CD4-positive, alpha-beta T cell treated with Interleukin-1 beta for 1 hour (primary cell): ENCODE data around the gene SLIT2.

ENCODE experiments used
- DNase-seq, 2 donors: peaks; one replicate each; pipeline ENCODE4 v3.0.0-alpha.2; 2020 to 2022

SLIT2 gene

DNA sequence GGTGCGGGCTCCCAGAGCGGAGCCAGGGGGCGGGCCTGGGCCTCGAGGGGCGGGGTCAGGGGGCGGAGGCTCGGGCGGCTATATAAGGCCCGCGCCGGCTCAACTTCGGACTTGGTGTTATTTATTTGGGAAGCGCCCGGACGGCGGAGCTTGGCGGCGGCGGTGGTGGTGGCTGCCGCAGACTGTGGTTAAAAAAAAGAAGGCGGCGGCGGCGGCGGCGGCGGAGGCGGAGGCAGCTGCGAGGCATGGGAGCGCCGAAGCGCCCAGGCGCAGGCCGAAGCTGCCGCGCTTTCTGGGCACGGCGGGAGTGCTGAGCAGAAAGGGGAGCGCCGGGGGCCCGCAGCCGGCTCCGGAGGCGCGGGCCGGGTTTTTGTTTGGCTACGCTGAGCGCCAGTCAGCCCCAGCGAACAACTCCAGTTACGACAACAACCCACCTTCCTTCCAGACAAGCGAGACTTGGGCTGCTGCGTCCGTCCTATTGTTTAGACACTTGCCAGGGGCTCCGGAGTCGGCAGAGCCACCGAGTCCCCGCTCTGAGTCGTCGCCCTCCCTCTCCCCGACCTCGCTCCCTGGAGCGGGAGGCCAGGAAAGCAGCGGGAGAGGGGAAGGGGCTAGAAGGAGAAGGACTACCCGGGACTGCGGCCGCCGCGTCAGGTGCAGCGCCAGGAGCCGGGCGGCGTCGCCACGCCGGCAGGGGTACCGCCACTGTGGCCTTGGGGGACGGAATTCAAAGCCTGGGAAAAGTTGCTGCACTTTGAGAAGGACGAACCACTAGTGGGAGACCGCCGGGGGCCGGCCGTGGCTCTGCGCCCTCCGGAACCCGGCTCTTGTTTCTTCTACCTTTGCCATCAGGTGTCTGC is at the start of gene SLIT2:
TSS of gene SLIT2 (plus strand) at position 110 of the 860 bp plus-strand sequence. CDS start 1,911 bp downstream, outside the sequence.
- DNase-seq = no peak

DNA sequence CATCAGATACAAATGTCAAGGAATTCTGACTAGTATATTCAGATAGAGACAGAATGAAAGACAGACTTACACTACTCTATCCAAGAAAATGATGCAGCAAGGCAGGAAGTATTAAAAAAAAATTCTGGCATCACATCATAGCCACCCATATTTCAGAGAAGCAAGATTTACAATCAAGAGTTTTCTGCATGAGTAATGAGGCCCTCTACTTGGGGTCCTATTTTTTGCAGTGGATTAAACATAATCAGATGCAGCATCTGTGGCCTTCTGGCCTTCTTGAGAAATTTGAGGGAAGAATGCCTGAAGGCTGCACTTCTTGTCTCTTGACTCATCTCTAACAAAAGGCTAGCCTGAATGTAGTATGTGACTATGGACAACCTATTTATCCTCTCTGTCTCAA is 48.2 kb upstream of the SLIT2 start:
- DNase-seq = no peak

DNA sequence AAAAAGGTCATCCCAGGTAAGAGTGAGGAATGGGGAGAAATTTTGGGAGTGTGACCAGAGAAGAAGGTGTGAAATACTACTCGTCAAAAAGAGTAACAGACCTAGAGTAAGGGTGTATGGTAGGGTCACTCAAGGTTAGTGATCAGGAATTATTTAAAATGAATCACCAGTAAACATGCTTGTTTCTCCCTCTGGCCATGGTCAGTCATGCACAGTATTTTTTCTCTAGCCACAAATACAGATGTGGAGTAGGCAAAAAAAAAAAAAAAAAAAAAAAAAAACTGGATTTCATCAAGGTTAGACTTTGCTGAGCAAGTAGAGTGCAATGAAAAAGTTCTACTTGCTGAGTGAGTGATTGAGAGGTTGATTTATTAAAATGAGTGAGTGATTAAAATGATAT is 34.2 kb upstream of the SLIT2 start:
- no peak for DNase-seq

DNA sequence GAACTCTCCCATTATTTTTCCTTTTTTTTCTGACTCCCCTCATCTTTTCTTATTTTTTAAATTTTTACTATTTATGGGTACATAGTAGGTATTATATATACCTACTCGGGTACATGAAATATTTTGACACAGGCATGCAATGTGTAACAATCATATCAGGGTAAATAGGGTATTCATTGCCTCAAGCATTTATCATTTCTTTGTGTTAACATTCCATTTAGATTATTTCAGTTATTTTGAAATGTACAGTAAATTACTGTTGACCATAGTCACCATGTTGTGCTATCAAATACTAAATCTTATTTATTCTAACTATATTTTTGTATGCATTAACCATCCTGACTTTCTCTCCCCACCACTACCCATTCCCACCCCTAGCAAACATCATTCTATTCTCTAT is 33.8 kb upstream of the SLIT2 start:
- DNase-seq = no peak

- DNase-seq = no peak
Observed at GRCh38 chr4:20219521-20219920, 32.2 kb upstream of the SLIT2 start.

GRCh38 chr4:20237894-20238537 is 13.7 kb upstream of the SLIT2 start:
- no peak for DNase-seq

GRCh38 chr4:20248155-20248558 is 3.5 kb upstream of the SLIT2 start:
- no peak for DNase-seq

- no peak for DNase-seq
Observed at GRCh38 chr4:20249333-20249732, 2.4 kb upstream of the SLIT2 start.

- no peak for DNase-seq
Observed at GRCh38 chr4:20251031-20251795, 492 bp upstream of the SLIT2 start.

DNA sequence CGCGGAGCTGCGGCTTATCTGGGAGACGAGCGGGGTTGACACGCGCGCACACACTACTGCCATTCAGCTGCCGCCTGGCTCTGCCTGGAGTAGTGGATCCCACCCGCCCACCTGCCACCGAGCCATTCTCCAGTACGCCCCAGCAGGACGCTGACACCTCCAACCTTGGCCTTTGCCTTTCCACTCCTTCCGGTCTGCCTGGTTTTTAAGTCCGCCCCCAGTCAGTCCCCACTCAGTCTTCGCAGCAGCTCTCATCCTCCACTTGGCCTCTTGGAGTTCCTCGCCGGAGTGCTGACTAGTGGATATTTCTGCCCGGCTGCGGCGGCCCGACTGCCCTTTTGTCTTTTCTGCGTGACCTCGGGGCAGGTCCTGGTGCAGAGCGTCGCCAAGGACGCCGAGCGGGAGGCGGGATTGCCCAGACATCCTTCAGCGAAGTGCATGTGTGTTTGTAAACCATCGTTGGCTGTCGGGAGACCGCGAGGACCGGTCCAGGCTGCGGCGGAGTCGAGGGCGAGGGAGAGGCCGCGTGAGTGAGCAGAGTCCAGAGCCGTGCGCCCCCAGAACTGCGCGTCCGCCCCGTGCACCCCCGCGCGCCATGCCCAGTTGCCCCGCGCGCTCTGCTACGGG is 1.1 kb downstream of the SLIT2 start:
- no peak for DNase-seq

- no peak for DNase-seq
Observed at GRCh38 chr4:20253283-20253734, 1.6 kb downstream of the SLIT2 start.

DNA sequence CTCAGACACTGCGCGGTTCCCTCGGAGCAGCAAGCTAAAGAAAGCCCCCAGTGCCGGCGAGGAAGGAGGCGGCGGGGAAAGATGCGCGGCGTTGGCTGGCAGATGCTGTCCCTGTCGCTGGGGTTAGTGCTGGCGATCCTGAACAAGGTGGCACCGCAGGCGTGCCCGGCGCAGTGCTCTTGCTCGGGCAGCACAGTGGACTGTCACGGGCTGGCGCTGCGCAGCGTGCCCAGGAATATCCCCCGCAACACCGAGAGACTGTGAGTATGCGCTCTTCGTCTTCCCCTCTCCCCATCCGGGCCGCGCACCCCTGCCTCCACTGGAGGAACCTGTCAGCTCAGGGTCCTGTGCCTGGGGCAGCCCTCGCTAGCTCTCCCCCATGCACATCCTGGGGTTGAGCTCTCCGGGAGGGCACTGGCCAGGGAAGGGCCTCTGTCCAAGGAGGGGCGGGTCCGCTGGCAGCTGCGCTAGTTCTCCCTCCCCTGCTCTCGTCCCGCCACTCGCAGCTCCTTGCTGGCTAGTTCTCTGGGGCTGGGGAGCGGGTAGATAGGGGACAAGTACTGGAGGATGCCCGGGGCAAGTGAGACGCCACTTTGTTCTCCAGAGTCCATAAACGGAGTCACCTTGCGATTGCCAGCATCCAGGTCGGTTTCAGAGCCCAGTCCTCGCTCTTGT is 2.2 kb downstream of the SLIT2 start:
- DNase-seq = no peak

DNA sequence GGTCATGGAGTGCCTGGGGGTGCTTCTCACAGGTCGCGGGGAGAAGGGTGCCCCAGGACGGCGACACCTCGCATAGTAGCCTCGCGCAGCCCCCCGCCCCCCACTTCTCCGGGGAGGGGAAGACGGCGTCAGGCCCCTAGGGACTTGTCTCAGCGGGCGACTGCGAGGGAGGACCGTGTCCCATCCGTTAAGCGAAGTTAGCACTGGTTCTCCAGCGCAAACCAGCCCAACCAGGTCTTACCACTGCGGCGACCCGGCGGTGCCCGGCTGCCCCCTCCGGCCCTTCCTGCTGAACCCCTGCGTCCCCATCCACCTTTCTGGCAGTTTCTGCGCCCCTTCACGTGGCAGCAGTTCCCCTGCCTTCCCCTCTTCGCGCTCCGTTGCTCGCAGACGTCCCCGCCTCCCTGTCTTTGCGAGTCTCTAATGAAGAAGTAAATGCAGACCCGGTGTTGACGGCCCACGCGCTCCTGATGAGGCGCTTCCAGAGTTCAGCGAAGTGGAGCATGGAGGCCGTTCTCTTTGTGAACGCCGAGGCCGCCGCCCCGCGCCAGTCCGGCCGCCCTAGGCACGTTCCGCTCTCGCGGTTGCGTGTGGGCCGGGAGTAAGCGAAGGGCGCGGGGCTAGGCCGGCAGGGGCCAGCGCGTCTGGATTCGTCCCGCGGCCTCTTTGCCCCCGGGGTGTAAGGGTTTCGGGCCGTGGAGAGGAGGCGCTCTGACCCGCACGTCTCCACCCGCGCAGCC is 3.0 kb downstream of the SLIT2 start:
- DNase-seq = no peak

DNA sequence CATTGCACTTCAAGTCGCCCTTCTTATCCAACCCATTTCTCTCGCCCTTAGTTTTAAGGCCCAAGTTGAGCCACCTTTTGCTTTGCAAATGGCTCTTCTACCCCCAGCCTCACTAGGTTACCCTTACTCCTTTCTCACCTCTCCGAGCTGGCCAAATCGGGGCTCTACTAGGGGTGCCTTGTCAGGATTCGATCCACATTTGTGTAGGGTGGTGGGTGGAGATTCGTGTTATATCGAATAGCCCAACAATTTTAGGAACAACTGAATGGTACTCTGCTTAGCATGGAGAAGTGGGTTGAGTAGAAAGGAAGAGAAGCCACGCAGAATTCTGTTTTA is 3.5 kb downstream of the SLIT2 start:
- no peak for DNase-seq

- DNase-seq = no peak
Observed at GRCh38 chr4:20255823-20256222, 4.1 kb downstream of the SLIT2 start.

- no peak for DNase-seq
Observed at GRCh38 chr4:20256381-20256881, 4.7 kb downstream of the SLIT2 start.

- DNase-seq = no peak
Observed at GRCh38 chr4:20259707-20260106, 8.0 kb downstream of the SLIT2 start.

- DNase-seq = no peak
Observed at GRCh38 chr4:20260821-20261220, 9.1 kb downstream of the SLIT2 start.

GRCh38 chr4:20262221-20262620 is 10.5 kb downstream of the SLIT2 start:
- DNase-seq = no peak

GRCh38 chr4:20264688-20265087 is 13.0 kb downstream of the SLIT2 start:
- DNase-seq = no peak

DNA sequence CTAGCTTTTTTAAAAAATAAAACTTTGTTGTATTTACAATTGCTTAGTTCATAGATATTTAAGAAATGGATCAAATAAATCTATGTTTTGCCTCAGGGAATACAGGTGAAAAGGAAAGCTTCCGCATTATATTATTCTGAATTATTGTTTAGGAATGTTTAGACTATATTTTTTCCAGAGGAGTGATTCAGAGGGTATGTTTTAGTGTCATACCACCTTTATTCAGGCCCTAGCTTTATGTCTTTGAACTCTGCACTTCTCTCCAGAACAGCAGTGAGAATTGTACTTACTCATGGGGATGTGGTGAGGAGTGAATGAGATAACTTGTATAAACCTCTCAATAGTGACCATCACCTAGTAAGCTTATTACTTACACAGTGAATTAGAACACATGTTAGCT is 14.0 kb downstream of the SLIT2 start:
- DNase-seq = no peak
